NCI-H146 treated with DMSO at 0.1 percent for 48 hours (cell line): ENCODE results near the gene RPL18A.
"Not testable (repeated sequence)": the region's sequence is repeated elsewhere in the genome, so short reads cannot be mapped to it uniquely, and the experiment has no call there.

Experiments used
- DNase-seq: peaks from one replicate; lab custom pipeline; 2025; ENCODE audit not compliant: unreplicated experiment; lab: John Stamatoyannopoulos, UW

Gene RPL18A

DNA sequence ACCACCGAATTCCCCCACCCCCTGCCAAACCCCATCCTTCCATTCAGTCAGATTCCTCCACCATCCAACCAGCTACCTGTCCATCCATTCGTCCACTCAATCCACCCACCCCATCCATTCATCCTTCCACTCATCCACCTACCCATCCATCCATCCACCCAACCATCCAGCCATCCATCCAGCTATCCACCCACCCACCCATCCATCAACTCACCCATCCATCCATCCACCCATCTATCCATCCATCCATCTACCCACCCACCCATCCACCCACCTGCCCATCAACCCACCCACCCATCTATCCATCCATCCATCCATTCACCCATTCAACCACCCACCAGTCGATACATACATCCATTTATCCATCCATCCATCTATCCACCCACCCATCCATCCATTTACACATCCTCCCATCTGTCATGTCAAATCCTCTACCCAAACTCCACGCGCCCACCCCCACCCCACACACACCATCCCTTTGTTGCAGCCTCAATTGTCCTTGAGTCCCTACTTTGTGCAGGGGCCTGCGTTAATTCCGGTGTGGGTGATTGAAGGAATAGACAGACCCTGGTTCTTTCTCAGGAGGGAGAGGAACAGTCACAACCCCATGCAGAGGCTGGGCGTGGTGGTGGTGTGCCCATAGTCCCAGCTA is 6.7 kb downstream of the RPL18A start:
- no peak for DNase-seq

DNA sequence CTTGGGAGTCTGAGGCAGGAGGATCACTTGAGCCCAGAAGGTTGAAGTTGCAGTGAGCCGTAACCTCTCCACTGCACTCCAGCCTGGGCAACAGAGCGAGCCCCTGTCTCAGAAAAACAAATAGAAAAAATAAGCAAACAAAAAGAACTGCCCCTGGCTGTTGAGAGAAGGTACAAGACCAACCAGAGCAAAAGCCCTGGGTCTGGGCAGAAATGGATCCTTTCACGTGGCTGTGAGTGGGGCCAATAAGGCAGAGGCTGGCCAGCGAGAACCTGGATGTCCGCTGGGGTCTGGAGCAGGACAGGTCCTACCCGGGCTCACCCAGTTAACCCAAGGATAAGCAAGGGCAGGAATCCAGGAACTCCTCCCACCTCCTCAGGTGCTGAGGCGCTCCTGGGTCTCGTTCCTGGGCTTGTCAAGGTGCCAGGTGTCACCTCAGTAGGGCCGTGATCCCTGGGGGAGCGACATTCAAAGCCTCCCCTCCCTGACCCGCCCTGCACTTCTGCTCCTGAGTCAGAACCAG is 7.3 kb downstream of the RPL18A start:
- DNase-seq = no peak

DNA sequence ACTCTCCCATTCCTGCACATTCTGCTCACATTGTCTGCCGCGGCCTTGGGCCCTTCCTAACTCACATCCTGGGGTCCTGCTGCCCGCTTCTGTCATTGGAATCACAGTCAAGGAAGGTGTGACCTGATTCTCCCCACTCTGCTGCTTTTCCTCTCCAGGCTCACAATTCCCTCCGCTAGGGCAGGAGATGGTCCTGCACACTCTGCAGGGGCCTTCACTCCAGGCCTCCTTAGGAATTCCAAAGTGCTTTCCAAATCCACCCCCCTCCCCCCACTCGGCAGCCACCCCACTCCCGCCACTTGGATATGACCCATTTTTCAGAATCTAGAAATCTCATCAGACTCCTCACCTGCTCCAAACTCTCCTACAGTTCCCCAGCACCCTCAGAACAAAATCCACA is 9.0 kb downstream of the RPL18A start:
- no peak for DNase-seq

DNA sequence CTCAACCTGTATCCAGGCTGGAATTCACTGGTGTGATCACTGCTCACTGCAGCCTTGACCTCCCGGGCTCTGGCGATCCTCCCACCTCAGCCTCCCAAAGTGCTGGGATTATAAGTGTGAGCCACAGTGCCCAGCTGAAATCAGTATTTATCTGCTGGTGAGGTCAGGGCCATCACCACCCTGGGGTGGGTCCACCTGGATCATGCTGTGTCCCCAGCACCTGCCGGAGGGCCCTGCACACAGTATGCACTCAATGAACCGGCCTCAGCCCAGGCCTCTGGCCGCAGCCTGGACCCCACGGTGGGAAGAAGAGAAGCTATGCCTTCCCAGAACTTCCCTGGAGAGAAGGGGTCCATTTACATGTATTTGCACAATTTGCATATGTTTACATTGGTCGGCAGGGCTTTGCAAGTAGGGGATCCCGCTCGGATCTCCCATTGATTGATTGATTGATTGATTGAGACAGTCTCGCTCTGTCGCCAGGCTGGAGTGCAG is 9.5 kb downstream of the RPL18A start:
- DNase-seq = no peak

DNA sequence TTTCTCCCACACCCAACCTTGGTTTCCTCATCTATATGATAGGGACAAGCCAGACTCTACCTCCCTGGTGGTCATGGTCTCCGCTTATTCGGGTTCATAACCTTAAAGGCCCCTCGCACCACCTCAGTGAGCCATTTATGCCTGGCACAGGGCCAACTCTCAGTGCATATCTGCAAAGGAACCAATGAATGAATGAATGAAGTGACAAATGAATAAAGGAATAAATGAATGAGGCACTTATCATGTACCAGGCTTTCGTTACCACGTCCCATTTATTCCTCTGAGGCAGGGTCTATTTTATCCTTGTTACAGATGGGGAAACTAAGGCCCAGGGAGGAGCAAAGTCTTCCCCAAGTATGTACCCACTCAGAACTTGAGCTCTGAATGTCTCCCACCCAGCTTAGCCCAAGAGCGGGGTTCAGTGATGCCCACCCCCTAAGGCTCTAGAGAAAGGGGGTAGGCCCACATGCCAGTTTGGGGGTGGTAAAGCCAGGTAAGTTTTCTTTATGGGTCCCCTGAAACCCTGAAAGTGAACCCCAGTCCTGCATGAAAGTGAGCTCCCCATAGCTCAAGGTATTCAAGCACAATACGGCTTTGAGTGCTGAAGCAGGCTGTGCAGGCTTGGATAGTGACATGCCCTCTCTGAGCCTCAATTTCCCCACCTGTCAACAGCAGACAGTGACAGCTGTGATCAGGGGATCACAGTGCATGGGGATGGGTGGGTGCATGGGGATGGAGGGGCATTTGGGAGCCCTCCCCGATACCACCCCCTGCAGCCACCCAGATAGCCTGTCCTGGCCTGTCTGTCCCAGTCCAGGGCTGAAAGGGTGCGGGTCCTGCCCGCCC is 11.5 kb downstream of the RPL18A start:
- DNase-seq = no peak

DNA sequence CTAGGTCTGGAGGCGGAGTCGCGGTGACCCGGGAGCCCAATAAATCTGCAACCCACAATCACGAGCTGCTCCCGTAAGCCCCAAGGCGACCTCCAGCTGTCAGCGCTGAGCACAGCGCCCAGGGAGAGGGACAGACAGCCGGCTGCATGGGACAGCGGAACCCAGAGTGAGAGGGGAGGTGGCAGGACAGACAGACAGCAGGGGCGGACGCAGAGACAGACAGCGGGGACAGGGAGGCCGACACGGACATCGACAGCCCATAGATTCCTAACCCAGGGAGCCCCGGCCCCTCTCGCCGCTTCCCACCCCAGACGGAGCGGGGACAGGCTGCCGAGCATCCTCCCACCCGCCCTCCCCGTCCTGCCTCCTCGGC is 12.2 kb downstream of the RPL18A start, which contains the start of gene SLC5A5:
SLC5A5 (plus strand) TSS at position 68 of the 373 bp plus-strand sequence. CDS start 375 bp downstream, outside the sequence.
- no peak for DNase-seq

DNA sequence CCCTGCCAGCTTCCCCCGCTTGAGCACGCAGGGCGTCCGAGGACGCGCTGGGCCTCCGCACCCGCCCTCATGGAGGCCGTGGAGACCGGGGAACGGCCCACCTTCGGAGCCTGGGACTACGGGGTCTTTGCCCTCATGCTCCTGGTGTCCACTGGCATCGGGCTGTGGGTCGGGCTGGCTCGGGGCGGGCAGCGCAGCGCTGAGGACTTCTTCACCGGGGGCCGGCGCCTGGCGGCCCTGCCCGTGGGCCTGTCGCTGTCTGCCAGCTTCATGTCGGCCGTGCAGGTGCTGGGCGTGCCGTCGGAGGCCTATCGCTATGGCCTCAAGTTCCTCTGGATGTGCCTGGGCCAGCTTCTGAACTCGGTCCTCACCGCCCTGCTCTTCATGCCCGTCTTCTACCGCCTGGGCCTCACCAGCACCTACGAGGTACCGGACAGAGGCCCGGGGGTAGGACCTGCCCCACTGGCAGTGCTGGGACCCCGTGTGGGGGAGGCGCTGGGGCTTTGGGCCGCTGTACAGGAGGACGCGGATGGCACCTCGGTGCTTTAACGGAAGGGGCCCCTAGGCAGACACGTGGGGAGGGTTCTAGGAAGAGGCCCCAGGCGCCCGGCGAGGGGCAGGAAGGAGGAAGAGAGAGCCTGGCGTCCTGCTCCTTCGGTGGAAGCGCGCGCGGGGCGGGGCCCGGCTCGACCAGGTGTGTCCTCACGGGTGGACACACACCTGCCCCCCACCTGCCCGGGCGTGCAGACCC is 12.7 kb downstream of the RPL18A start:
- DNase-seq = no peak

DNA sequence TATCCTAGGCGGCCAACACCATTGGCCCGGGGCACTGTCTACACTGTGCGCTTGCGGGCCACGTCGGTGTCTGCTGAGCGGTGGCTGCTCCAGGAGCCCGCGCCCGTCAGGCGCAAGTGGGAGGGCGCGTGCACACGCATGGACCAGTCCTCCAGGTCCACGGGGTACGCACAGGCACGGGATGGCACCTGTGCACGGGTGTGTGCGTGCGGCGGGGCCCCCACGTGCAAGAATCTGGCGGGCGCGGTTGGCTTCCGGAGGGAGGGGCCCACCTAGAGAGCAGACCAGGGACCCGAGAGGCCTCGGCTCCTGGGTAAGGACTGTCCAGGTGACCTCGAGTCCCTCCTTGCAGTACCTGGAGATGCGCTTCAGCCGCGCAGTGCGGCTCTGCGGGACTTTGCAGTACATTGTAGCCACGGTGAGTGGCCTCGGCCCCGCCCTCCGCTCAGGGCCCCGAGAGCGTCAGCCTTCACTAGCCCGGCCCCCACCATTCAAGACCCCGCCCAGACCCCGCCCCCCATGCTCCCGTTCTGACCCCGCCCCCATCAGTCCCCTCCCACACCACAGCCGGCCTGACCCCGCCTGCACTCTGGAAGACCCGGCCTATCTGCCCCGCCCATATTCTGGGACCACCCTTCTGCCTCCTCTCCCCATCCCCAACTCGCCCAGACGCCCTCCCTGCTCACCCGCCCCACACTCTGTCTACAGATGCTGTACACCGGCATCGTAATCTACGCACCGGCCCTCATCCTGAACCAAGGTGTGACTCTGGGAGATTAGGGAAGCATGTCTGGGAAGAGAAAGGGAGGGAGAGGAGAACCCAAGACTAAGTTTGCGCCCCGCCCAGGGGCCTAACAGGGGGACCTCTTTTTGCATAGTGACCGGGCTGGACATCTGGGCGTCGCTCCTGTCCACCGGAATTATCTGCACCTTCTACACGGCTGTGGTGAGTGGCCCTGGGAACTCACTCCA is 14.4 kb downstream of the RPL18A start:
- peak; percentile 49 for DNase-seq

DNA sequence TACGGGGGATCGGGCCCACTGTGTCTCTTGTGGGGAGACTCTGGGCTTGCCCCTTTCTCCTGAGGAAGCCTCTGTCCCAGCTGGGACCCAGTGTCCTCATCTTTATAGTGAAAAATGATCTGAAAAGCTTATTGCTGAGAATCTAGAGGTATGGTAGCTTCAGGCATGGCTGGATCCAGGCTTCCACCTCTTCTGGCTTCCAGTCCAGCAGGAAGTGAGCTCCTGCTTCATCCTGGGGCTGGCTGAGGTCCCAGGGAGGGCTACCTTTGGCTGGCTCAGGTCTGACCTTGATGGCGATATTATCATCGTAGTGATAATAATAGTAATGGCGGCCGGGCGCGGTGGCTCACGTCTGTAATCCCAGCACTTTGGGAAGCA is 15.0 kb downstream of the RPL18A start:
- no peak for DNase-seq

DNA sequence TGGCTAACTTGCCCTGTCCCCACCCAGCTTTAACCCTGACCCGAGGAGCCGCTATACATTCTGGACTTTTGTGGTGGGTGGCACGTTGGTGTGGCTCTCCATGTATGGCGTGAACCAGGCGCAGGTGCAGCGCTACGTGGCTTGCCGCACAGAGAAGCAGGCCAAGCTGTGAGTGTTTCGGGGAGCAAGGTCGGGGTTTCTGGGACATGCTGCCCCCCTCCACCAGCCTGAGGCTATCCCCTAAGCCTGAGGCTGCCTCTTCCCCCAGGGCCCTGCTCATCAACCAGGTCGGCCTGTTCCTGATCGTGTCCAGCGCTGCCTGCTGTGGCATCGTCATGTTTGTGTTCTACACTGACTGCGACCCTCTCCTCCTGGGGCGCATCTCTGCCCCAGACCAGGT is 18.0 kb downstream of the RPL18A start:
- DNase-seq = no peak

DNA sequence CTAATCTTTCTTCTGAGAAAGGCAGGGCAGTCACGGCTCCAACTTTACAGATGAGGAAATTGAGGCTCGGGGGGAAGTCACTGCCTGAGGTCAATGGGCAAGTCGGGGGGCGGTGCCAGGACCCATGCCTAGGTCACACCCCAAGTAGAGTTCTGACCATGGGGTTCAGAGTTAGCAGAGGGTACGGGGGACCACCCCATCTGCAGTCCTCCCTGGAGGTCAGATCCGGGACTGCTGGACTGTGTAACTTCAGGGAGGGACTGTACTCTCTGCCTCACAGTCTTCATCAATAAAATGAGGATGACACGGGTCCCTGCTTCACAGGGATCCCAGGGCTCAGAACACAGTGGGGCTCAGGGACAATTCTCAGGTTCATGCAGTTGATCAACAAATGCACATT is 19.8 kb downstream of the RPL18A start:
- no peak for DNase-seq

DNA sequence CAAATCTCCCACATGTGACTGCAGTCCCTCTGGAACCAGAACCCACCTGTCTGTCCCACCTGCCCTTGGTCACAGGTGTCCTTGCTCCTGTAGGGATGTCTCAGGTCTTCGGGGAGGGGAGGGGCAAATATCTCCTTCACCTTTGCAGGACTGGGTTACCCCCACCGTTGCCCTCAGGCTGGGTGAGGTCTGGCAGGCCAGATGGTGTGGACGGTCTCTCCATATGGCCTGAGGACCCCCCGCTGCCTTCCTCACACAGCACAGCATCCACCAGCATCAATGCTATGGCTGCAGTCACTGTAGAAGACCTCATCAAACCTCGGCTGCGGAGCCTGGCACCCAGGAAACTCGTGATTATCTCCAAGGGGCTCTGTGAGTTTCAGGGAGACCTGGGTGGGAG is 22.0 kb downstream of the RPL18A start:
- DNase-seq = no peak

DNA sequence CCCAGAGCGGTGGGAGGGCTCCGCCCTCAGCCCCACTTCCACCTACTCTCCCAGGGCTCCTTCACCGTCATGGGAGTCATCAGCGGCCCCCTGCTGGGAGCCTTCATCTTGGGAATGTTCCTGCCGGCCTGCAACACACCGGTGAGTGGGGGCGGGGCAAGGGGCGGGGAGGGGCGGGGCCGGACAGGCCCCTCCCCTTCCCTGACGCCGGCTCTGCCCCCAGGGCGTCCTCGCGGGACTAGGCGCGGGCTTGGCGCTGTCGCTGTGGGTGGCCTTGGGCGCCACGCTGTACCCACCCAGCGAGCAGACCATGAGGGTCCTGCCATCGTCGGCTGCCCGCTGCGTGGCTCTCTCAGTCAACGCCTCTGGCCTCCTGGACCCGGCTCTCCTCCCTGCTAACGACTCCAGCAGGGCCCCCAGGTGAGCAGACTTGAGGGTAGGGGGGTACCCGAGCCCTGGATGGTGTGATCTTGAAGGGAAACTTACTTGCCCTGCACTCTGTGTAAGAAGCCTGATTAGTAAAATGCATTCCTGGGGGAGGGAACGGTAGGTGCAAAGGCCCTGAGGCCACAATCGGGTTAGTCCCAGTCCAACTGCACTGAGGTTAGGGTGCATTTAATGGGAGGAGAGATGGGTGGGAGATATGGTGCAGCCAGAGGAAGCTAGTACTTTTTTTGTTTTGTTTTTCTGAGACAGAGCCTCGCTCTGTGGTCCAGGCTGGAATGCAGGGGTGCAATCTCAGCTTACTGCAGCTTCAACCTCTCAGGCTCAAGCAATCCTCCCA is 24.1 kb downstream of the RPL18A start:
- DNase-seq = no peak

DNA sequence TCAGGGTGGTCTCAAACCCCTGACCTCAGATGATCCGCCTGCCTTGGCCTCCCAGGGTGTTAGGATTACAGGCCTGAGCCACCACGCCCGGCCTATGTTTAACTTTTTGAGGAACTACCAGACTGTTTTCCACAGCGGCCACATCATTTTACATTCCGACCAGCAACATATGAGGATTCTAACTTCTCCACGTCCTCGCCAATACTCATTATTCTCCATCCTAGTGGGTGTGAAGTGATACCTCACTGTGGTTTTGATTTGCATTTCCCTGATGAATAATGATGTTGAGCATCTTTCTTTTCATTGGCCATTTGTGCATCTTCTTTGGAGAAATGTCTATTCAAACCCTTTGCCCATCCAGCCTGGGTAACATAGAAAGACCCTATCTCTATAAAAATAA is 26.8 kb downstream of the RPL18A start:
- no peak for DNase-seq

DNA sequence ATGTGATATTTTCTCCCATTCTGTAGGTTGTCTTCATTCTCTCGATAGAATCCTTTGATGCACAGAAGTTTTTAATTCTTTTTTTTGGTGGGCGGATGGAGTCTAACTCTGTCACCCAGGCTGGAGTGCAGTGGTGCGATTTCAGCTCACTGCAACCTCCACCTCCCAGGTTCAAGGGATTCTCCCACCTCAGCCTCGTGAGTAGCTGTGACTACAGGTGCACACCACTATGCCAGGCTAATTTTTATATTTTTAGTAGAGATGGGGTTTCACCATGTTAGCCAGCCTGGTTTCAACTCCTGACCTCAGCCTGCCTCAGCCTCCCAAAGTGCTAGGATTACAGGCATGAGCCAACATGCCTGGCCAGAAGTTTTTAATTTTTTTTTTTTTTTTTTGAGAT is 27.5 kb downstream of the RPL18A start:
- DNase-seq = not testable (repeated sequence)

DNA sequence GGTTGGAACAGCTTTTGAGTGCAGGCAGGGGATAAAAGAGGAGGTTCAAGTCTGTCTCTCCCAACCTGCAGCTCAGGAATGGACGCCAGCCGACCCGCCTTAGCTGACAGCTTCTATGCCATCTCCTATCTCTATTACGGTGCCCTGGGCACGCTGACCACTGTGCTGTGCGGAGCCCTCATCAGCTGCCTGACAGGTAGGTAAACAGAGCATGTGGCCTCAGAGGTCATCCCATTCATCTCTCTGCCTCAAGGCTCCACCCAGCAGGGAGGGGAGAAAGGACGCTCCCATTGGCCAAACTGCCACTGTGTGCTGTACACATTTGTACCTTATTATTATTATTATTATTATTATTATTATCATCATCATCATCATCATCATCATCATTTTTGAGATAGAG is 28.6 kb downstream of the RPL18A start:
- DNase-seq = peak; percentile 26

DNA sequence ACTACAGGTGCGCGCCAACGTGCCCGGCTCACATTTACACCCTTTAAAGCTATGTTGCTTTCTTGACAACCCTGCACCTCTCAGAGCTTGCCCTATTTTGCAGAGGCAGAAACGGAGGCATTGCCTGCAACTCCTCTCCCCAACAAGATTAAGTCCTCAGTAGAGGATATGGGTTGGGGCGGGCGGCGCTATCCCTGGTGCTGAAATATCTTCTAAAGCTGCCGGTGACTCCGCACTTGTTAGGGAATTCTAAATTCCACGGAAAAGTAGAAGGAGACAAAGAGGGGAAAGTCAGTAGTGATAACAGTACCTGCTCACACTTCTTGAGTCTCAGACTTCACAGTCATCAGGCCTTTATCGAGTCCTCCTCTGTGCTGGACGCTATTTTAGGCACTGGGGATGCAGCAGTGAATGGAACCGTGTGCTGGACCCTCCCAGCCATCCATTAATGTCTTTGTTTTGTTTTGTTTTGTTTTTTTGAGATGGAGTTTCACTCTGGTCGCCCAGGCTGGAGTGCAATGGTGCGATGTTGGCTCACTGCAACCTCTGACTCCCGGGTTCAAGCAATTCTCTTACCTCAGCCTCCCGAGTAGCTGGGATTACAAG is 30.0 kb downstream of the RPL18A start:
- no peak for DNase-seq

DNA sequence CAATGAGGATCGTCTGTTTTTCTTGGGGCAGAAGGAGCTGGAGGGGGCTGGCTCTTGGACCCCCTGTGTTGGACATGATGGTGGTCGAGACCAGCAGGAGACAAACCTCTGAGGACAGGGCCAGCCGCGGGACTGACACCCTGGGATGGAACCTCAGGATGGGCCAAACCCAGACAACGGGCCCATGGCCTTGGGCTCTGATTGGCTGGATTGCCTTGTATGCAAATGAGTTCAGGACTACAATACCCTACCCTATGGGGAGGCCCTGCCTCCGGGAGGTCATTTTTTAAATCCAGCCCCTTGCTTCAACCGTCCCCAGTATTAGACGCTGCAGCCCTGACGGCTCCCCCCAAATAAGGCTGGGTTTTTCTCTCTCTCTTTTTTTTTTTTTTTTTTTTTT is 34.1 kb downstream of the RPL18A start:
- no peak for DNase-seq

DNA sequence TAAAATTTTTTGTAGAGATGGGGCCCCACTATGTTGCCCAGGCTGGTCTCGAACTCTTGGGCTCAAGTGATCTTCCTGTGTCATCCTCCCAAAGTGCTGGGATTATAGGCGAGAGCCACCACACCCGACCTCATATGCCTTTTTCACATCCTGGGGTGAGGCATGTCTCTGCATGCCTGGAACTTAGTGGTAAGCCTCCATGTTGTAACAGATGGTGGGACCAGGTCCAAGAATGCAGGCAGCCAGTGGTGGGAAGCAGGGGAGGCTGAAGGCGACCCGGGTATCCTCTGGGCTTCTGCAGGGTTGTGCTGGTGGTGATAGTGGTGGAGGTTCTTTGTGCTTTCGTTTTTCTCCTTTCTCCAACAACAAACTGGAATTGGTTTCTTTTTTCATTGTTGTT is 43.0 kb downstream of the RPL18A start:
- no peak for DNase-seq
